ENCODE measurements around the gene AGAP1.

AGAP1 gene

DNA sequence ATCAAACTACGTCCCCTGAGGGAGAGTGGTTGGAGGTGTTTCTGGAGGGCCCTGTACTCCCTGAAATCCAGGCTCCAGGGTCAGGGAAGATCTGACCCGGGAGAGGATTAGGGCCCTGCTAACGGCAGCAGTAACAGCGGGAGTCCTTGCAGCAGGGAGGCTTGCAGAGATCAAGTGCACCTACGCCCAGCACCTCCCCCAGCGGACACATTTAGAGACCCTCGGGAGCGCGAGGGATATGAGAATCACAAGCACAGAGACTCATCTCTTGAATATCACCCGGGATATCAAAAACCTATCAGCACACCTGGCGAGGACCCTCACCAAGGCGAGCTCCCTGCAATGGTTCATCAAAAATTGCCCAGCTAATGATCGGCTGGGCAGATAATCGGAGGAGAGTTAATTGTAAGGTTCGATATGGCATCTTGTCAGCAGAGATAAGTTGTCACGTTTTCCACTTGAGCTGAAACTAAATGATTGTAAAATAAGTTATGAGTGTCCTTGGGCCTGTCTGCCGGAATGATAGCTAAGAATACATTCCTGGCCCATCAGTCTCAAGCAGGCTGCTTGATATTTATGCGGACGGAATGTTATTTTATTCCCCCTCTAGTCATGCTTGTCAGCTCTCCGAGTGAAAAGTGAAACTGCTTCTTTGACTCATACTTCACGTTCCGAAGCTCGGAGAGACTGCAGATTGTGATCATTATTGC is 464.5 kb downstream of the AGAP1 start:
- DNase-seq: no peak

- DNase-seq: no peak
Observed at GRCh38 chr2:235958931-235959410, 465.1 kb downstream of the AGAP1 start.

DNA sequence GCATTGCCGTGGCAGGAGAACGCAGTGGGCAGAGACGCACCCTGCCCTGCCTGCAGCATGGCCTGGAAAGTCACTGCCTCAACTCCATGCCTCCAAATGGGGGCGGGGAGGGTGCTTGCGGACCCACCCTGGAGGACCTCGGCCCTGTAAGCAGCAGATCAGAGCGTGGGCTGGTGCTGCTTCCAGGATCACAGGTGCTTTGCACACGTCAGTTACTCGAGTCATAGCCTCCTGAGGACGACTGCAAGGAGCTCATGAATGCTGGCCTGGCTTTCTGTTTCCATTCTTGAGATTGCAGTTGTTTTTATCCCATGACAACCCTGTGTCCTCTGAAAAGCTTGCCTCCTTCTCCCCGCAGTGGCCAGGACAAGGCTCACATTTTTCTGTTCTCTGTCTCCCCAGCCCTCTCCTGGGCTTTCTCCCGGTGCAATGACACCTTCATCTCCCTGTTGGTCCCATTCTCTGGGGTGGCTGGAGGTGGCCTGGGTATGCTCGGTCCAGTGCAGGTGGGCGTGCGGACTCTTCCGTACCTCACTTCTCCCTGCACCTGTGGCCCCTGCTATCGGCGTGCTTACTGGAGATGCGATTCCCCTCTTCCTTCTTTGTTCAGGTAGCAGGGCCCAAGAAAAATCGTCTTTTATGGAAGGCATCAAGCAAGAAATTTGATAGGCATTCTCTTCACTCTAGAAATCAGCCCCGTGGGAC is 466.3 kb downstream of the AGAP1 start:
- no peak for DNase-seq

DNA sequence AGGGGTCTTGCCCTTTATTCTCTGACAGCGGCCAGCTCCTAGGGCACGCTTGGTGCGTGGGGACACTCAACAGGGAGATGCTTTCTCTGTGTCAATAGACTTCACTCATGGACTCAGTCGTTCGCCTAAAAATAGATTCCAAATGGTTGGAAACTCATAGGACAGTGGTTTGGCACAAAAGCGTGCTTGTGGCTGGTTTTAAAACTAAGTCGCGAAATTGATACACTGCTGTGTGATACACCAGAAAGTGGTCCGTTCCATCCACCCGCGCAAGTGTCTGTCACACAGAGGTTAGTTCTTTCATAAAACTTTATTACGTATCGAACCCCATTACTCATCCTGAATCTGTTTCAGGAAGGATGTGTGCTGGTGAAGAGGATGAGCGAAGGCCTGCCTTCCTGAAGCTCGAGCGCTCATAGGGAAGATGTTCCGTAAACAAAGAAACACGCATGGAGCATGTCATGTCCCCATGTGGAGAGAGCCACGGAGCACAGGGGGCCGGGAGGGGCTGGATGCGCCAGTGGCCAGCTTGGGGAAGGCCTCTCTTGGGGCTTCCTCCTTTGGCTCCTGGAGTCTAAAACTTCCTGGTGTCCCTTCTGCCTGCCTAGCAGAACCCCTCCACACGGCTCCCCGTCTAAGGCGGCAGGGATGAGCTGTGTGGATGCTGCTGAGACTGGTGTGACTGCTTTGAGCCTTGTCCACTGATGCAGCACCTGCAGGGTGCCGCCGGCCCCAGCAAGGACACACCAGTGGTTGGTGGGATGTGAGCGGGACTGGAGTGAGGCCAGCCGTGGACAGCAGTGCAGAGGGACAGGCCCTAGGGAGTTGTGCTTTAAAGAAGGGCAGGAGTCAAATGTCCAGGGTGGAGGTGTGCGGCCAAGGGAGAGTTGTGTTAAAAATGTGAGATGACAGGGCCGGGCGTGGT is 467.1 kb downstream of the AGAP1 start:
- no peak for DNase-seq

DNA sequence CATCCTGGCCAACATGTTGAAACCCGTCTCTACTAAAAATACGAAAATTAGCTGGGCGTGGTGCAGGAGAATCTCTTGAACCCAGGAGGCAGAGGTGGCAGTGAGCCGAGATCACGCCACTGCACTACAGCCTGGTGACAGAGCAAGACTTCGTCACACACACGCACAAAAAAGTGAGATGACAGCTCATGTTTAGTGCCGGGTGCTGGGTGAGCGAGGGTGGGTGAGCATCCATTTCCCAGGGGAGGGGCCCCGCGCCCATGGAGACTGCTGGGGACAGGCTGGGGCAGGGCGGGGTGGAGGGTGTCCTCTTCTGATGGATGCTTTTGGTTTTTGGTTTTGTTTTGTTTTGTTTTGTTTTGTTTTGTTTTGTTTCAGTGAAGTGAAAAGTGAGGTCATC is 467.9 kb downstream of the AGAP1 start:
- DNase-seq: no peak

GRCh38 chr2:235963853-235964577 is 470.2 kb downstream of the AGAP1 start:
- DNase-seq: no peak

- no peak for DNase-seq
Observed at GRCh38 chr2:235964787-235965390, 471.0 kb downstream of the AGAP1 start.

DNA sequence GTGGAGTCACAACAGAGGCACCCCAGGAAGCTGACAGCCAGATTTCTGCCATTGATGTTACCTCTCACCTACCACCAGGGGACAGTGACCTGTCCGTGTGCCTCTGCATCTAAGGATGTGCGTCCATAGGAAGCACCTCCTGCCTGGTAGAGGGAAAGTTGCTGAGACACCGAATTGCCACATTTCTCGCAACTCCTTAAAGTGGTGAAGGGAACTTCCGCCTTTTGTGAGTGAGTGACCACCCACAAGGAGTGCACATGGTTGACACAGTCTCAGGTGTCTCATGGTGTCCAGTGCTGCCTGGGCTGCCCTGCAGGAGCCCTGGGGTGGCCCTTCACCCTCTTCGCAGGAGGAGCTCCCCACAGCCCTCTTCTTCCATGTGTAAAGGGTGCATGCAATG is 472.6 kb downstream of the AGAP1 start:
- no peak for DNase-seq

GRCh38 chr2:235966932-235967757 is 473.3 kb downstream of the AGAP1 start:
- DNase-seq: no peak

- no peak for DNase-seq
Observed at GRCh38 chr2:235968155-235968554, 474.3 kb downstream of the AGAP1 start.

DNA sequence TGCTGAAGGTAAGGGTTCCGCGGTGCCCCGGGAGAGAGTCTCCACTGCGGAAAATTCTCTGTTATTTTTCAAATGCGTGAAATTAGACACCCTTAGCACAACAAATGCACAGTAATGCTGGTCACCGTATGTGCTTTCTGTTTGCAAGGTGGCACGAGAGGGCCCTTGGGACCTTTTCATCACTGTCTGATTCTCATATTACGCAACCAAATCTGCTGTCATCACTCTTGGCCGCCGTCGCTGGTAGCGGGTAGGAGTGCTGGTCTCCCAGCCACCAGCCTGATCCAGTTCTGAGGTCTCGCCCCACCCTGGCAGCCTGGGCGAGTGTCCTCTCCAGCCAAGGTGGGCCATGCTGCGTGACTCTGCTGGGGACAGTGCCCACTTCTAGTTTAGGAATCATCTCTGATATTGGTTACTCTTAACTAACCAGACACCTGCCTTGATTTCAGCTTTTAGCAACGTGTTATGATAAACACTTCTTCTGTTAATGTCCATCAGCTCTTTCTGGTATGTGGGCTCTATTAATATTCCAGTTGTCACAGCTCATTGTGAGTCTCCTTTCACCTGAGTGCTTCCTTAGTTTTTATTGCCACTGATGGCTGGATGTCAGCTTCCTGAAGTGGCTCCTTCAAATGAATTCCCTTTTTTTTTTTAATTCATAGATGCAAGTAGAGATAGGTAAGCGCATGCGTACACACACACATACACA is 474.9 kb downstream of the AGAP1 start:
- no peak for DNase-seq

GRCh38 chr2:235970204-235971040 is 476.6 kb downstream of the AGAP1 start:
- DNase-seq: no peak

DNA sequence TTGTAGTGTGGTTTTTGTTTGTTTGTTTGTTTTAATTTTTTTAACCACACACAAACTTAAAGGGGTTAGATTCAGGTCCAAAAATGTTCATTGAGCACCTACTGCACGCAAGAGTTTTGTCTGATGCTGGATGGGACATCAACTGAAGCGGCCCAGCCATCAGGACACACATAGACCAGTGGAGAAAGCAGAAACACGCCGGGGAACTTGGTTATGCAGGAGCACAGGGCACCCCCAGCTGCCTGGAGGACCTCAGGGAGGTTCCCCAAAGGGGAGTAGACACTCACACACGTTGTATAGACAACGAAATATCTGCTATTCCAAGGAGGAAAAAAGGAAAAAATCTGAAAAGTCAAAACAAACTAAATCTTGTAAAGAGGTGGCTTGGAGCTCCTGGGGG is 482.7 kb downstream of the AGAP1 start:
- DNase-seq: no peak

DNA sequence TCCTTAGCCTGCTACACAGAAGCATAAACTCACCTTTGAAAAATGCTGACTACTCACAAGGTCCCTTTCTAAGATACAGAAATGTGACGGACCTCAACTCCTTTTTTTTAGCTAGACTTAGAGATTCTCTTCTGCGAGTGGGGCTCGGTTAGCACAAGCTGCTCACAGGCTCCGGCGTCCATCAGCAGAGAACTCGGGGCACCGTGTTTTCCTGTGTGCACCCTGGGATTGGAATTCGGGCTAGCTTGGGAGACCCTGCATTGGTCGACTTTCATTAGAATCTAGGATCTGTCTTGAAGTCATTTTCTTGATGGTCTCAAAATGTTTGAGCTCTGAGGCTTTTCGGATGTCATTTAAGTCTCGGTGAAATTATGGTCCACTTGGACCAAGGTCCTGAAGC is 483.1 kb downstream of the AGAP1 start:
- DNase-seq: no peak

DNA sequence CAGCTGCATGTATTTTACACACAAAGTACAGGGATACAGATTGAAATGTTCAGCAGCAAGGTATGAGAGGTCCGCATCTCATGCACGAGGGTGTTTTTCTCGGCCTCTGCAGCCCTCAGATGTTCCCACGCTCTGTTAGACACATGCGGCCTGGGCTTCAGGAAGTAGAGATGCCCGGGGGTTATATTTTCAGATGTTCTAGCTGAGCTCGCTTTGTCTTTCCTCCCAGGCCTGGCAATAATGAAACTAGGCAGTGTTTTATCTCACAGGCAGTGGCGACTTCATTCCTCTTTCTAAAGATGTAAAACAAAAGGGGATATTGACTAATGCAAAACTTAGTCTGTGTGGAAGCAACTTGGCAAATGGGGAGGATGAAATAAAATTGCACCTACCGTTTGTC is 483.6 kb downstream of the AGAP1 start:
- DNase-seq: no peak

- DNase-seq: no peak
Observed at GRCh38 chr2:235978022-235978421, 484.2 kb downstream of the AGAP1 start.

DNA sequence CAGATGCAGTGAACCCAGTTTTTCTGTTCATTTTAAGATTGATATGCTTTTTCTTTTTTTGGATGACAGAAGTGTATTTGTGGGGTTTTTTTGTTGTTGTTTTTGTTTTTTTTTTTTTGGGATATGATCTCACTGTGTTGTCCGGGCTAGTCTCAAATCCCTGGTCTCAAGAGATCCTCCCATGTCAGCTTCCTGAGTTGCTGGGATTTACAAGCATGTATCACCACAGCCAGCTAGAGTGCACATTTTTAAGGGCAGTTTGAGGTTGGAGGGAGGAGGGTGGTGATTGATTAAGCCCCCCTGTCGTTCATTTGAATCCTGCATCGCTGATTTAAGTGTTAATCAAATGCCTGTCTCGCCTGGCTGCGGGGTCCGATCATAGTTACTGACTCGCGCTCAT is 485.2 kb downstream of the AGAP1 start:
- DNase-seq: no peak

GRCh38 chr2:235979753-235980435 is 486.1 kb downstream of the AGAP1 start:
- no peak for DNase-seq

DNA sequence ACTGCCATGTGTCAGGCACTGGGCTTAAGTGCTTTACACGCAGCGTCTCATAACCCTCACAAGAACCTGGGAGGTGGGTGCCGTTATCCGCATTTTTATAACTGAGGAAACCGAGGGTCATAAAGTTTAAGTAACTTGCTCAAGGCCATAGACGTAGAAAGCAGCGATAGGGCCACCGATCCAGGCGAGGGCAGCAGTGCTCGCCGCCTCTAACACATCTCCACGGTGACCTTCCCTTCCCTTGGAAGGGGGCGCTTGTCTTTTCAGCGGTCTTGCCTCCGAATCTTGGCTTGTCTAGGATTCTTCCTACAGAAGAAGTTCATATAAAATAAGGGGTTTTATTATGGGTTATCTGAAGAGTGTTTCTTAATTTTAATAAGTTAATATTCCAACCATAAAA is 487.8 kb downstream of the AGAP1 start:
- no peak for DNase-seq

All from EL (cell line).